Astrocyte (in vitro differentiated cells and primary cell): Measurements from ENCODE around the gene EHD1. TPM values are rescaled to one million over a fixed set of nuclear protein-coding genes. Genes with fewer than 3 reads are reported as not detected.
A peak's percentile ranks its signal among the peaks of the same experiment; 100 is the strongest.

ENCODE experiments used
- DNase-seq: peaks from one replicate; pipeline ENCODE4 v3.0.0-alpha.2; 2010; ENCODE audit warnings: low read depth
- FAIRE-seq: peaks from 2 replicates; lab custom pipeline; 2011; peaks lifted over from hg19 to GRCh38; lab: Jason Lieb, UNC
- H2AFZ ChIP-seq: 2 replicates; pipeline ENCODE4 v1.6.0; 2012; ENCODE audit warnings: low read depth, low read length, inconsistent platforms
- H3K27ac ChIP-seq: 2 replicates; pipeline ENCODE4 v1.5.1; 2011; ENCODE audit warnings: low read depth, low read length, inconsistent platforms
- H3K27me3 ChIP-seq: 2 replicates; pipeline ENCODE4 v1.6.0; 2011; ENCODE audit warnings: low read length, inconsistent platforms; ENCODE audit not compliant: insufficient read depth
- H3K36me3 ChIP-seq: 2 replicates; pipeline ENCODE4 v1.5.1; 2011; ENCODE audit warnings: low read length, inconsistent platforms; ENCODE audit not compliant: insufficient read depth
- H3K4me1 ChIP-seq: 2 replicates; pipeline ENCODE4 v1.5.1; 2011; ENCODE audit warnings: low read length, inconsistent platforms; ENCODE audit not compliant: insufficient read depth
- H3K4me2 ChIP-seq: 2 replicates; pipeline ENCODE4 v1.6.0; 2012; ENCODE audit warnings: low read length, inconsistent platforms
- H3K4me3 ChIP-seq: 2 replicates; pipeline ENCODE4 v1.5.1; 2011; ENCODE audit warnings: low read depth, mild to moderate bottlenecking, low read length, inconsistent platforms; ENCODE audit not compliant: insufficient read depth
- H3K79me2 ChIP-seq: 2 replicates; pipeline ENCODE4 v1.6.0; 2012; ENCODE audit warnings: mild to moderate bottlenecking, low read length, inconsistent platforms; ENCODE audit not compliant: insufficient read depth
- H3K9ac ChIP-seq: 2 replicates; pipeline ENCODE4 v1.6.0; 2012; ENCODE audit warnings: mild to moderate bottlenecking, low read length, inconsistent platforms
- H3K9me3 ChIP-seq: 2 replicates; pipeline ENCODE4 v1.5.1; 2012; ENCODE audit warnings: low read depth, mild to moderate bottlenecking, low read length, inconsistent platforms; ENCODE audit not compliant: insufficient read depth
- H4K20me1 ChIP-seq: 2 replicates; pipeline ENCODE4 v1.6.0; 2012; ENCODE audit warnings: low read length, inconsistent platforms; ENCODE audit not compliant: insufficient read depth
- H3K27ac Mint-ChIP-seq: one replicate; pipeline ENCODE4 v1.8.0; 2021; ENCODE audit warnings: mild to moderate bottlenecking, mixed read lengths; ENCODE audit not compliant: unreplicated experiment
- H3K27me3 Mint-ChIP-seq: one replicate; pipeline ENCODE4 v1.8.0; 2021; ENCODE audit warnings: low read depth, mixed read lengths; ENCODE audit not compliant: unreplicated experiment
- H3K36me3 Mint-ChIP-seq: one replicate; pipeline ENCODE4 v1.8.0; 2021; ENCODE audit warnings: low read depth, mixed read lengths; ENCODE audit not compliant: unreplicated experiment
- H3K4me1 Mint-ChIP-seq: one replicate; pipeline ENCODE4 v1.8.0; 2021; ENCODE audit warnings: low read depth, mixed read lengths; ENCODE audit not compliant: unreplicated experiment
- H3K4me3 Mint-ChIP-seq: one replicate; pipeline ENCODE4 v1.8.0; 2021; ENCODE audit warnings: mild to moderate bottlenecking, moderate library complexity, mixed read lengths; ENCODE audit not compliant: unreplicated experiment
- H3K9me3 Mint-ChIP-seq: one replicate; pipeline ENCODE4 v1.8.0; 2021; ENCODE audit warnings: mild to moderate bottlenecking, mixed read lengths; ENCODE audit not compliant: unreplicated experiment
- EZH2 ChIP-seq: IDR thresholded peaks from 2 replicates; pipeline ENCODE4 v1.6.1; 2012; ENCODE audit warnings: mild to moderate bottlenecking, low read length, inconsistent platforms; ENCODE audit not compliant: insufficient read depth
- total RNA-seq: library from RNA; stranded (reverse); gene quantifications from 2 replicates; pipeline ENCODE4 v1.2.1, GENCODE V29; 2021
- TF ChIP-seq, protein P1 (sequence below): IDR thresholded peaks from 2 replicates; pipeline ENCODE4 v1.5.1; 2011; ENCODE audit warnings: low read depth, mild to moderate bottlenecking, inconsistent platforms, low read length, moderate library complexity; ENCODE audit not compliant: insufficient read depth

Gene EHD1
- total RNA-seq, 1 donor from 2014 or later, result 201 TPM

DNA sequence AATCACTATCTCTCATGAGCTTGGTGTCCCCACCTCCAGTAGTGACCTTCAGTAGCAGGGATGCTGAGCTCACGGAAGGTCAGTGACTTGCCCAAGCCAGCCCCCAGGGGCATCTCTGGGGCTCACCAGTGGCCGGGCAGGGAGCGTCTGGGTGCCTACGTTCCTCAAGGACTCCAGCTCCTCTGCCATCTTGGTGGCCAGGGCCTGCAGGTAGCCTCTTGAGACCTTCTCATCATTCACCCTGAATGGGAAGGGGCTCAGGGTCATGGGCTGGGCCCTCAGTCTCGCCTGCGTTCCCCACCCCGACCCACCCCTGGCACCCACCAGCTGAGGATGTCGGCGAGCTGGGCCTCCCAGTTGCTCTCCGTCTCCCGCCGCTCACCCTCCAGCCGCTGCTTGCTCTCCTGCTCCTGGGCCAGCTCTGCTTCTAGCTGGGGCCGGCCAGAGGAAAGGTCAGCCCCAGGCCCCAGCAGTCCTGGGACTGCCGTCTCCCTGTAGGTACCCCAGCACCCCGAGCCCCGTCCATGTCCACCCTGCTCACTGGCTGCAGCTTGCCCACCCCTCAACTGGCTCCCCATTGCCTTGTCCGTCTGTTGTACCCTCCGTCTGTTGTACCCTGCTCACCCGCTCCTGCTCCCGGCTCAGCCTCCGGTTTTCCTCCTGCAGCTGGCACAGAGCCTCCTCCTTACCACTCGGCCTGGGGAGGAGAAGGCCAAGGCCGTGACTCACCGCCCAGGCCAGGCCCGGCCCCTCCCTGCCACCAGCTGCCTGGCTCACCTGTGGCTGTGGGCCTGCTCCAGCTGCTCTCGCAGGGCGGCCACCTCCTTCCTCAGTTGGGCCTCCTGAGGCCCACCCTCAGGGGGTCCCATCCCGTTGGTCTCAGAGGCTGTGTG lies 43.5 kb downstream of the EHD1 start:
- Mint-ChIP-seq H3K36me3 (no peaks in the 10 kb centered on the region), H3K27me3 (peaks cover 5% of the 10 kb centered on the region), H3K9me3 (no peaks in the 10 kb centered on the region), H3K4me3 (no peak overlapping the region), H3K4me1 (no peaks in the 10 kb centered on the region), H3K27ac (no peak overlapping the region)
- Histone ChIP-seq H3K4me2 (no peak overlapping the region), H3K36me3 (no peaks in the 10 kb centered on the region), H3K4me1 (peaks cover 6% of the 10 kb centered on the region), H3K27me3 (no peaks in the 10 kb centered on the region), H3K27ac (no peak overlapping the region), H3K79me2 (no peaks in the 10 kb centered on the region), H2AFZ (no peak overlapping the region), H3K9me3 (no peaks in the 10 kb centered on the region), H3K4me3 (no peak overlapping the region), H4K20me1 (no peaks in the 10 kb centered on the region), H3K9ac (no peak overlapping the region)
- no peak for TF ChIP-seq EZH2
- TF ChIP-seq, protein P1, sequence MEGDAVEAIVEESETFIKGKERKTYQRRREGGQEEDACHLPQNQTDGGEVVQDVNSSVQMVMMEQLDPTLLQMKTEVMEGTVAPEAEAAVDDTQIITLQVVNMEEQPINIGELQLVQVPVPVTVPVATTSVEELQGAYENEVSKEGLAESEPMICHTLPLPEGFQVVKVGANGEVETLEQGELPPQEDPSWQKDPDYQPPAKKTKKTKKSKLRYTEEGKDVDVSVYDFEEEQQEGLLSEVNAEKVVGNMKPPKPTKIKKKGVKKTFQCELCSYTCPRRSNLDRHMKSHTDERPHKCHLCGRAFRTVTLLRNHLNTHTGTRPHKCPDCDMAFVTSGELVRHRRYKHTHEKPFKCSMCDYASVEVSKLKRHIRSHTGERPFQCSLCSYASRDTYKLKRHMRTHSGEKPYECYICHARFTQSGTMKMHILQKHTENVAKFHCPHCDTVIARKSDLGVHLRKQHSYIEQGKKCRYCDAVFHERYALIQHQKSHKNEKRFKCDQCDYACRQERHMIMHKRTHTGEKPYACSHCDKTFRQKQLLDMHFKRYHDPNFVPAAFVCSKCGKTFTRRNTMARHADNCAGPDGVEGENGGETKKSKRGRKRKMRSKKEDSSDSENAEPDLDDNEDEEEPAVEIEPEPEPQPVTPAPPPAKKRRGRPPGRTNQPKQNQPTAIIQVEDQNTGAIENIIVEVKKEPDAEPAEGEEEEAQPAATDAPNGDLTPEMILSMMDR, result no peak
- no peak for FAIRE-seq
- peak; percentile 43 for DNase-seq

DNA sequence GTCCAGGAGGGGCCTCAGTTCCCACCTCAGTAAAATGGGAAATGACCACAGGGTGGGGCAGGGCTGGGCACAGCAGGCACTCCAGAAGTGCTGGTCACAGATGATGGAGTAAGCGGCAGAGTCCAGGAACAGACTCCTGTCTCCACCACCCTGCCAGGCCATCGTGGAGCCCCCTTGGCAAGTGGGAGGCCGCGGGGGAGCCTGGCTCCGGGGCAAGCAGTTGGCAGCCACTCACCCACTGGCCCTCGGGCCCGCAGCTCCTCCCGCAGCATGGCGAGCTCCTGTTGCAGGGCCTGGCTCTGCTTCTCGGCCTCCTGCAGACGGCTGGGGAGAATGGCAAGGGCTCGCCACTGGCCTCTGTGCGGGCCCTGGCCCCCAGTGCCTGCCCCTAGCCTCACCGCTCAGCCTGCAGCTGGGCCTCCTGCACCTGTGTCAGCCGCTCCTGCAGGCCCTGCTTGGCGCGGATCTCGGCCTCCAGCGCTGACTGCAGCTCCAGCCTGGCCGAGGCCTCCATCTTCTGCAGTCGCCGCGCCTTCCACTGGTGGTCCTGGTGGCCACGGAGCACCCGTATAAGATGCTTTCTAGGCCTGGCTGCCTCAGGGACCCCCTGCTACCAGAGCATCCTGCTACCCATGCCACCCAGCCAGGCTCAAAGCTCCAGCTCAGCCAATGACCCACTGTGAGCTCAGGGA lies 44.2 kb downstream of the EHD1 start:
- H3K4me2 ChIP-seq, result no peak overlapping the region
- no peaks in the 10 kb centered on the region for H3K9me3 Mint-ChIP-seq
- H3K27me3 Mint-ChIP-seq, result peaks cover 5% of the 10 kb centered on the region
- no peaks in the 10 kb centered on the region for H3K79me2 ChIP-seq
- H4K20me1 ChIP-seq, result no peaks in the 10 kb centered on the region
- H3K27ac ChIP-seq, result no peak overlapping the region
- H3K9ac ChIP-seq, result no peak overlapping the region
- H3K36me3 Mint-ChIP-seq, result no peaks in the 10 kb centered on the region
- H3K27ac Mint-ChIP-seq, result no peak overlapping the region
- no peak for FAIRE-seq
- TF ChIP-seq, protein P1, result no peak
- TF ChIP-seq EZH2, result no peak
- H2AFZ ChIP-seq, result no peak overlapping the region
- H3K27me3 ChIP-seq, result no peaks in the 10 kb centered on the region
- no peaks in the 10 kb centered on the region for H3K36me3 ChIP-seq
- H3K9me3 ChIP-seq, result no peaks in the 10 kb centered on the region
- peaks cover 6% of the 10 kb centered on the region for H3K4me1 ChIP-seq
- H3K4me1 Mint-ChIP-seq, result no peaks in the 10 kb centered on the region
- no peak overlapping the region for H3K4me3 Mint-ChIP-seq
- DNase-seq, result no peak
- H3K4me3 ChIP-seq, result no peak overlapping the region
